SK-N-SH treated with all-trans-retinoic acid at 6 μM for 48 hours (cell line): ENCODE data around the gene TBC1D16.

Experiments used
- ARNTL ChIP-seq: fragments of 450-650 bp; formaldehyde crosslinking; IDR thresholded peaks from 2 replicates; pipeline ENCODE4 v1.5.0; 2020; ENCODE audit warnings: low read depth, mild to moderate bottlenecking, moderate library complexity, borderline replicate concordance
- RARB ChIP-seq: fragments of 250-450 bp; sonication (Bioruptor Pico); IDR thresholded peaks from 2 replicates; pipeline ENCODE4 v1.8.0; 2021; ENCODE audit warnings: mild to moderate bottlenecking, moderate library complexity
- SNAI2 ChIP-seq: fragments of 250-450 bp; sonication (Bioruptor Pico); IDR thresholded peaks from 2 replicates; pipeline ENCODE4 v1.5.0; 2020; ENCODE audit warnings: mild to moderate bottlenecking, moderate library complexity
- TCF4 ChIP-seq: fragments of 250-450 bp; sonication (Bioruptor Pico); IDR thresholded peaks from 2 replicates; pipeline ENCODE4 v1.8.0; 2021; ENCODE audit warnings: mild to moderate bottlenecking, moderate library complexity, borderline replicate concordance
- ZFP30 ChIP-seq: fragments of 450-650 bp; formaldehyde crosslinking; IDR thresholded peaks from 2 replicates; pipeline ENCODE4 v1.5.0; 2022; ENCODE audit warnings: mild to moderate bottlenecking, moderate library complexity
- ZNF70 ChIP-seq: fragments of 450-650 bp; formaldehyde crosslinking; IDR thresholded peaks from 2 replicates; pipeline ENCODE4 v1.5.0; 2020; ENCODE audit warnings: mild to moderate bottlenecking, moderate library complexity
- TF ChIP-seq, protein P1 (sequence below): fragments of 250-450 bp; sonication (Bioruptor Pico); IDR thresholded peaks from 2 replicates; pipeline ENCODE4 v1.5.1; 2020; ENCODE audit warnings: low read depth, mild to moderate bottlenecking, moderate library complexity

GRCh38 chr17:79959042-79959441 is 76.6 kb downstream of the TBC1D16 start:
- no peak for TF ChIP-seq ZNF70 (CRISPR knock-in tag)
- TF ChIP-seq ZFP30 = no peak
- TF ChIP-seq ARNTL = no peak
- no peak for TF ChIP-seq SNAI2 (CRISPR knock-in tag)
- TF ChIP-seq, protein P1, sequence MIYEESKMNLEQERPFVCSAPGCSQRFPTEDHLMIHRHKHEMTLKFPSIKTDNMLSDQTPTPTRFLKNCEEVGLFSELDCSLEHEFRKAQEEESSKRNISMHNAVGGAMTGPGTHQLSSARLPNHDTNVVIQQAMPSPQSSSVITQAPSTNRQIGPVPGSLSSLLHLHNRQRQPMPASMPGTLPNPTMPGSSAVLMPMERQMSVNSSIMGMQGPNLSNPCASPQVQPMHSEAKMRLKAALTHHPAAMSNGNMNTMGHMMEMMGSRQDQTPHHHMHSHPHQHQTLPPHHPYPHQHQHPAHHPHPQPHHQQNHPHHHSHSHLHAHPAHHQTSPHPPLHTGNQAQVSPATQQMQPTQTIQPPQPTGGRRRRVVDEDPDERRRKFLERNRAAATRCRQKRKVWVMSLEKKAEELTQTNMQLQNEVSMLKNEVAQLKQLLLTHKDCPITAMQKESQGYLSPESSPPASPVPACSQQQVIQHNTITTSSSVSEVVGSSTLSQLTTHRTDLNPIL (CRISPR knock-in tag) = no peak
- TF ChIP-seq TCF4 (CRISPR knock-in tag) = no peak
- no peak for TF ChIP-seq RARB
